Measurements from ENCODE around the gene PLAC8L1.

GRCh38 chr5:146043722-146044121 is 61.7 kb downstream of the PLAC8L1 start:
- TF ChIP-seq CTCF (IDR thresholded peaks at IDR 0.05) (no peak), POLR2A (IDR thresholded peaks at IDR 0.05) (no peak)
